NOMO-1 treated with dmso at 0.1 percent for 144 hours (cell line): ENCODE results near the gene EXOC2.
"Not testable (repeated sequence)": the region's sequence is repeated elsewhere in the genome, so short reads cannot be mapped to it uniquely, and the experiment has no call there.

Experiments used
- DNase-seq: peaks from one replicate; lab custom pipeline; 2025; ENCODE audit not compliant: unreplicated experiment; lab: John Stamatoyannopoulos, UW

EXOC2 gene

DNA sequence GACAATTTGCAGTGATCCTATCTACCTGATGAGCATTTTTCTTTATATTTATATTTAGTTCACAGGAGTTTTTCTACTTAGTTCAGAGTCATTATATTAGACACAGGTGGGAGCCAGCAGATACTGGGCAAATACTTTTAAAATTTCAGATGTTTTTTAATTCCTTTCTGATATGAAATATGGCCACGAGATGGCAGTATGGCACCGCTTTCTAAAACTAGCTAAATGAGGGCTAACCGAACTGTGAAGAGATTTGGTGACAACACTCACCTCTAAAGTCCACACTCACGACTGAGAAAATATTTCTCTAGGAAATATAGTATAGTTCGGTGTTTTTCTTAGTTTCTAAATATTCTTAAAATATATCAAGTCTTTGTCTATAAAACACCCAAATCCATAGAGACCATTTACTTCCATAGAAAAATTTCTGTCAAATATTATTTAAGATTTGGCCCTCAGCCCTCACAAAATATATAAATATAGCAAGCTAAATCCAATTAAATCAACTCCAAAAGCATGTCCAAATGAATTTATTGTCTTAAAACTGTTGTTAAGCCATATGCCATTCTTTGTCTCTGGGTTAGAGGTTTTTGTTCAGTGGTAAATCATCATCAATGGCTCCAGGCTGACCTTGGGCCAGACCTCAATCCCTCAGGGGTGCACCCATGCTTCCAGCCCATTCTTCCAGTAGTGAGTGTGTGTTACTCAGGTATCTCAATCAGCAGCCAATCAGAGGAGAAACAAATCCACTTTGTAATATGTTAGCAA lies 99.6 kb downstream of the EXOC2 start:
- peak; percentile 5 for DNase-seq

DNA sequence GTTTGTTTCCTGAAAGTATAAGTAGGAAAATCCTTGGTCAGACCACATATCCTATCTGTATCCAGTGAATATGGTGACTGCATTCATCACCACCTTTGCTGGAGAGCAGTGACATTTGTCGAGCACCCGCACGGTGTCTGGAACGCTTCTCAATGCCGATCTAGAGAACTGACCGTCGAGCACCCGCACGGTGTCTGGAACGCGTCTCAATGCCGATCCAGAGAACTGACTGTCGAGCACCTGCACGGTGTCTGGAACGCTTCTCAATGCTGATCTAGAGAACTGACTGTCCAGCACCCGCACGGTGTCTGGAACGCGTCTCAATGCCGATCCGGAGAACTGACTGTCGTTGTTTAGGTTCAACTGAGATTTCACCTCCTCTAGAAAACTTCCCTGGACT lies 103.8 kb downstream of the EXOC2 start:
- no peak for DNase-seq

DNA sequence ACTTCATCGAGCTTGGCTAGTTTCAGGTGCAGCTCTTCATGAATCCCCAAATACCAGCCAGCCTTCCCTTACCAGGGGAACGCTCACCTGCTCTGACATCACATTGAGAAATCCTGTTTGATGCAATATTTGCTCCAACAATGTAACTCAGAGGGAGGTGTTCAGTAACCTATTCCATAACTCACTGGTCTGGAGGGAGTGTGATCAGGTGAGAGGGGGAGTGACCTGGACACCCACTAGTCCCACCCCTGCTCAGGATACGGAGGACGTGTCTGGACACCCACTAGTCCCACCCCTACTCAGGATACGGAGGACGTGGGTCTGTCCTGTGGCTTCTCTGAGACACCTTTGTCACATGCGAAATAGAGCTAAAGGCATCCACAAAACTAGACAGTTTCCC lies 106.4 kb downstream of the EXOC2 start:
- DNase-seq = no peak

DNA sequence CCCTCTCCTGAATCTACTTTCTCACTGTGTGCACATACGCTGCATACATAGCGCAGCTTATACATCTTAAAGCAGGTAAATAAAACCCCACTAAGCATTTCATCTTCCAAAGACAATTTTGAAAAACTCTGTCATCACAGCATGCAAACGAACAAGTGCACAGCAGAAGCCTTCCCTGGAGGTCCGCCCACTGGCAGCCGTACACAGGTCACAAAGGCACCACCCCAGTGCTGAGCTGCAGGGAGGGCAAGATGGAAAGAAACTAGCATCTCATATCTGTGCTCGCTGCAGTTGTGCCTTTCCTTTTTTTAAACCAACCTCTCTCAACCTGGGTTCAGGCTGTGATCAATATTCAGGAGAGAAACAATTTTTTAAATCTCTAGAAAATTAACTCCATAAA lies 109.3 kb downstream of the EXOC2 start:
- no peak for DNase-seq

DNA sequence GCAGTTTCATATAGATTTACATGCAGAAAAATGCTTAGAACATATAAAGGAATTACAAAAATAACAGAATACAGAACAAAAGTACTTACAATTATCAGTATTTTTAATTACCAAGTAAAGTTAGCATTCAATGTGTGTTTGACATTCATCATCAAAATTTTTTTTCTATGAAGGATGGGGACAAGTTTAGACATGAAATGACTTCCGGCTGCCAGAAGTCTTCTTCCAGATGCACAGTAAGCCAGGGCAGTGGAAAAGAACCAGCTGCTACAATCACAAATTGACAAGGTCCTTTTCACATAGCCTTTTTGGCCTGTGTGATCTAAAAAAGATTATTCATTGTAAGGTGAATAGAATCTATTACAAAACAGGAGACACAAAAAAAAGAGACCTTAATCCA lies 109.8 kb downstream of the EXOC2 start:
- no peak for DNase-seq

DNA sequence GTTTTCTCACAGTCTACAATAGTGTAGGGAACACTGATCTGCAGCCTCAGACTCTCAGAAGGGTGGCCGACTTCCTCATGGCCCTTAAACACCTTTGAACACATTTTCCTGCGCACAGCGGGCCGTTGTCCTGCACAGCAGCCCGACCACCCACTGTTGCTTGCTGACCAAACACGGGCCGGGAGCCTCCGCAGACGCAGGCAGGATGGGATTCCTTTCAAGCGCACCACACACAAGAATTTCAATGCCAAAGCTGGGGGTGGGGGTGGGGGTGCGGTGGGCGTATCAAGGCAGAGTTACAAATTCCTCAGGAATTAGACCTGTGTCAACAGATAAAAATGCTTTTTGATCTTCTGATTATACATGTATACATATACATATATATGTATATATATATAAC lies 110.6 kb downstream of the EXOC2 start:
- no peak for DNase-seq

DNA sequence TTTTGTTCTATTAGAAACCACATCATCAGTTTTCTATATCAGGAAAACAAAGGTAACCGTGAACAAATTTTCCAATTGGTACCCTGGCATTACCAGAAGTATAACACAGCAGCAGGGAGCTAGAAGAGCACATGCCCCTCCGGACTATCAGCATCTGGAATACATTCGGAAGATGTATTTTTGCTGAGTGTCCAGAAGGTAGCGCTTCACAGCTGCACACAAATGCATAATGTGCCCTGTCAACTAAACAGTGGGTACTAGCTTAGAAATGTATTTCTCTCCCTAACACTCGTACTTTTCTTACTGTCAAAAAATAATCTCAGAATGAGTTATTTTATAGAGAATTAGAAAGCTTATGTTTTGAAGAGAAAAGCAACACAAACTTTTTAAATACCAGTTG lies 113.6 kb downstream of the EXOC2 start:
- no peak for DNase-seq

DNA sequence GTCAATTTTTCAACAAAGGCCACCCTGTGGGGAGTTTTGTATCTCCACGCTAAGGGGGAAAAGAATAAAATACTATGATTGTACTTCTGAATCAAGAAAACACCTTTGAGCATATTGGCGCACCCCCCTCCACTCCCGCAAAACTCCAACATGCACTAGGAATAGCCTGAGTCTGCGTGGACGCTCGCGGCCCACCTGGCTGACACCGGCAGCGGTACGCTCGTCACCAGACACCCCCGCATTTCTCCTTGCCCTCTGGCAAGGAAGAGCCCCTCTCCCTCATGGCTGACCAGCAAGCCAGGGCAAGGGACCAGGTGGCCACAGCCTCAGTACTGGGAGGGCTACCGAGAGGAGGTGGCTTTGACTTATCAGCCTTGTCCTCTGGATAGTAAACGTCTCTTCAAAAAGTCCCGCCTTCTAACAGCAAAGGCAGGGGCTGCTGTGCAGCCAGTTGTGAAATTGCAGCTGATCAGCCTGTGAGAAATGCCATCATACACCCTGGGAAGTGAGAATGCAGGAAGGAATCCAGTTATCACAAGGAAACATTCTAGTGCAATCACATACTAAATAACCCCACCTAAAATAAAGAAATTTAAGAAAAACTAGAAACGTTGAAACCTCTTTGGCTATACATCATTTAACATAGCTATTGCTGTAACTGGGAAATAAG lies 120.2 kb downstream of the EXOC2 start:
- DNase-seq = no peak

DNA sequence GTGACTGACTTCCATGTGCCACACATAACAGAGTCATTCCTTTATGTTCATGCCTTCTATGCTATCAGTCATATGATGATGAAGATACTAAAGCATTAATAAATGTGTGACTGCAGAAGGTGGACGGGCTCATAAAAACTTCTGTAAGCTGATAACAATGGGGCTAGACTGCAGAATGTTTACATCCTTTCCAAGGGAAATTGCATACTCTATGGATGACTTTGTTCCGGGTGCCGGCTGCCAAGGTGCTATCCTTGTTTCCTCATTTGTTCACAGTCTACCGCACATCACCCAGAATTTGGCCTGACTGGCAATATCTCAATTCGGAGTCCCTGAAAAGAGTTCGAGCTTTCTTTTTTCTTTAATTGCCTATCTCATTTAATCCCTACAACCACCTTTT lies 121.0 kb downstream of the EXOC2 start:
- no peak for DNase-seq

DNA sequence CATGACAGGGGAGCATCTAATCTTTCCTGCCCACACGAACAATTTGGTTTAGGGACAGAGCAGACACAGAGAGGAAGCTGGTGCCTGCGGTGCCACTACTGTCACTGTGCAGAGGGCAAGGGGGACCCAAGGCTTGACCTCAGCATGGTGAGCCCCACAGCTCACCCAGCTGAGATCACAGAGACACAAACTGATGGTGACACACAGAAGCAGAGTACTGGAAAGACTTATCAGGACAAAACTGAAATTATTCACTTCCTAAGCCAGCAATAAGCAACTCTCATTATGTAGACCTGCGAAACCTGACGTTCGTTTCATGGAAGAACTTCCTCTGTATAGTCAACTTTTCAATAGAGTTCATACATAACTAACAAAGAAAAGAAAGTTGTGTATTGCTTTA lies 122.1 kb downstream of the EXOC2 start:
- DNase-seq = no peak

DNA sequence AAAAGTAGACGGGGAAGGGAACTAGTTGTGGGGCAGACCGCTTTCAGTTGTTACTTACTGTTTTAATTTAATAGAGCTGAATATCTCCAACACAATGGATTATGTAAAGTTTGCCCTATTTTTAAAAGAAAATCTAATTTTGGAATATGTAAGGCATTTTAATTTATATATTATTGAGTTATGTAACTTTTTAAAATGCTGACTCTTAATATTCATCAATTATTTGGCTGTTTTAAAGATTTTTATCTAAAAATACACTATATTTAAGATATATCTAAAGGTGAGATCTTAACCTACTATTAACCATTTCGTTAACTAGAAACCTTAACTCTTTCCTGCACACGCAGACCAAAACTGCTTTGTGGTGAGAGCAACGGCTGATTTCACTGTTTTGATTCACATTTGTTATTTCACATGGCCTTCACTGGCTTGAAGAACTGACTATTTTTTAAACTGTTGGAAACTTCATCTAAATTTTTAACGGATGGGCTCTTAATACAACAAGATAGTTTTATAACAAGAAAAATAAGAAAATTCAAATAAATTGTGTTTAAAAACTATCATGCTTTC lies 123.9 kb downstream of the EXOC2 start:
- no peak for DNase-seq

DNA sequence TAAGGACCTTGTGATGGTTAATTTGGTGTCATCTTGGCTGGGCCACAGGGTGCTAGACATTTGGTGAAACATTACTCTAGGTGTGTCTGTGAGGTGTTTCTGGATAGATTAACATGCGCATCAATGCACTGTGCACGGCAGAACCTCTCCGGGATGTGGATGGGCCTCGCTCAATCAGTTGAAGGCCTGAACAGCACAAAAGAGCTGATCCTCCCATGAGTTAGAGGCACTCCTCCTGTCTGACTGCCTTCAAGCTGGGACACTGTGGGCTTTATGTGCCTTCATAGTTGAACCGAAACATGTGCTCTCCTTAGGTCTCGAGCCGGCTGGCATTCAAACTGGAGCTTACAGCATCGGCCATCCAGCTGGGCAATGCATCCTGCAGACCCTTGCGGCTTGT lies 124.9 kb downstream of the EXOC2 start:
- DNase-seq = no peak

DNA sequence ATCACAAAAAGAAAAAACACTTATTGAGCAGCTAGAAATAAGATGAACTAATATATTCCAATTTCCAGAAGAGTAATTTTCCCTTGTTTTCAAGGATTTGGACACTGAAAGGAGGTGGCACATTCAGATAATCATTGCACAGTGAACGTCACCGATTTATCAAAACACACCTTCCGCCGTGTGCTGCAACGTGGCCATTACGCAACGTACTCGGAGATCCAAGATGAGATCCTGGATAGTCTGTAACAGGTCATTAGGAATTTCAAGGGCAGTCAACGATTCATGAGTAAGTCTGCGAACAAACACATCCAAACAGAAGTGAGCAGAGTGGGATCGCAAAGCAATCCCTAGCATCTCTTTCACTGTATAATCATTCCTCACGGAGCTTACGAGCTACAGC lies 129.1 kb downstream of the EXOC2 start:
- DNase-seq = no peak

DNA sequence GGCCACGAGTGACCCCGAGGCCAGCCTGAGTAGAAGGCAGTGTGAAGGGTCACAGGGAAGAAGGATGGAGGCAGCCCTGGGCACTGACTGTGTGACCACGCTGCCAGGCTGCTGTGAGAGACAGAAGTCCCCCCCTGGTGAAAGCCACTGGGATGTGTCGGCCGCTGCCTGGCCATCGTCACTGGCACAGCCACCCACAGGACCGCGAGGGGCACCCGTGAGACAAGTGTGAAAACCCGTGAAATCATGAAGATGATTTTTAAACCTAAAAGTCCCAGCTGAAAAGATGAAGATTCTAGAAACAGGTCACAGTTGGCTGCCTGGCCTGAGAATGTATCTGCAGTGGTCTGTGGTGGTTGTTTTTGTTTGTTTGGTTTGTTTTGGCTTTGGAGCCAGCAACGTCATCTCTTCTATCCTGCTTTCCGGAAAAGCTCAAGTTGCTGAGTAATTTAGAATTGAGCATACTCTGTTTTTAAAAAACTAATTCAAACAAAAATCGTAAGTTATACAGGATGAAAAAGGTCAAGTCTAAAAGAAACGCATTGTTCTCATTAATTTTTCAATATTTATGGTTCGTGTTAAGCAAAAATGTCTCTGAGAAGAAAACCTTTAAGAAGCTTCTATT lies 130.8 kb downstream of the EXOC2 start:
- DNase-seq = no peak

DNA sequence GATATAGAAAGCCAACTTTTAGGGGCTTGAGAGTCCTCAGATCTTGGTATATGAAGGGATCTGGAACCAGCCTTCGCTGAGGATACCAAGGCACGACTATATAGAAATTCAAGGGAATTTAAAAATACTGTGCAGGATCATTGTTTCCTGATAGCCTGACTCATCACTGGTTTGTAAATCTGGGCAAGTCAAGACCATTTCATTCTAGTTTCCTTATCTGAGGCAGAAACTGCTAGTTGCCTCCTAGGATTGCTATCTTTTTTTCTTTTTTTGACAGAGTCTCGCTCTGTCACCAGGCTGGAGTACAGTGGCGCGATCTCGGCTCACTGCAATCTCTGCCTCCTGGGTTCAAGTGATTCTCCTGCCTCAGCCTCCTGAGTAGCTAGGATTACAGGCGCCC lies 131.6 kb downstream of the EXOC2 start:
- not testable (repeated sequence) for DNase-seq

DNA sequence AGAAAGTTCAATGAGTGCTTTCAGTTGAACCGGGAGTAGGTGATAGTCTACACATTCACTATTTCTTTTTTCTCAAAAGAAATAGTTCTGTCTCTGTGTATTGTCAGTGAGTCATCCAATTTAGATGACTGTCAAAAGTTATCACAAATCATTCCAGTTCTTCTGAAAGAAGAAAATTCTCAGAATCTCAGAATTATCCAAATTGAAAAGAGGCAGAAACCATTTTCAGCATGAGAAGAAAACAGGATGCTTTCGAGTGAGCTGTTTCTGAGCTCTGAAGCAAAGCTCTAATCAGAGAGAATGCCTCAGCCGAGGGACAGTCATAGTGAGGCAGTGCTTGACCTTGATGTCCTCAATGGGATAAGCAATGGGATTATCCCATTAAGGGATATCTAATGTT lies 134.0 kb downstream of the EXOC2 start:
- no peak for DNase-seq

DNA sequence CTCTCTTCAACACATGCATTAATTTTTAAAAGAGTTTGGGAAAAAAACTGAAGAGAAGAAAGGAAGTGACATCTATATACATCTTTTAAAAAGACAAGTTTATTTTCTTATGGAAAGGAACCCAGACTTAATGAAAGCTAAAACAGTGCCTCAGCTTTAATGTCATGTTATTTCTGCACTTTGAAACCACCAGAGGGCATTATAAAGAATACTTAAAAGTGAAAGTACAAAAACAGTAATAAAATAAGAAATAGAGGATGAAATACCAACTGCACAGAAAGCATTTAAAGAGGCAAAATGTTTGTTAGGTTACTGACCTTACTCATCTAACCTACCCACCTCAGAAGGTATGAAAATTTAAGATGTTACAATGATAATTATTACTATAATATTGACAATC lies 134.8 kb downstream of the EXOC2 start:
- DNase-seq = no peak

DNA sequence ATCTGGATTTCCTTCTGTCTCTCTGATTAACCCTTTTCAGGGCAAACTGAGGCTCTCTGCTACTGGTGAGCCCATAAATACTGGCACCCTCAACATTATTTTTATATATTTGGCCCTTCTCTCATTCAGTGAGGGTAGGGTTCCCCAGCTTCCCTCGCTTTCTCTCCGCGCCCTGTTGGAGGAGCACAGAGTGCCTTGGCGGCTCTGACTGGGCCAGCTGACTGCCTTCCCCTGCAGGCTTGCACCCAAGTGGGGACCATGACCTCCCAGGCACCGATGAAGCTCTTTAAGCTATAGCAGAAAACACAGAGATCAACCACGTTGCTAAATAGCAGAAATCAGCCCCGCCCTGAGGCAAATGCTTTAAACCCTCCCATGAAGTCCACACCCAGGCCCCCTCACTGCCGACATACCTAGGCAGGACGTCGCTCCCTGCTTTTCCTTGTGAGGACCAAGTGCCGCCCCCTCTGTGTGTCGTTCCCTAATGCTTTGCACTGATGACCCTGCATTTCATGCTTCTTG lies 141.0 kb downstream of the EXOC2 start:
- no peak for DNase-seq

DNA sequence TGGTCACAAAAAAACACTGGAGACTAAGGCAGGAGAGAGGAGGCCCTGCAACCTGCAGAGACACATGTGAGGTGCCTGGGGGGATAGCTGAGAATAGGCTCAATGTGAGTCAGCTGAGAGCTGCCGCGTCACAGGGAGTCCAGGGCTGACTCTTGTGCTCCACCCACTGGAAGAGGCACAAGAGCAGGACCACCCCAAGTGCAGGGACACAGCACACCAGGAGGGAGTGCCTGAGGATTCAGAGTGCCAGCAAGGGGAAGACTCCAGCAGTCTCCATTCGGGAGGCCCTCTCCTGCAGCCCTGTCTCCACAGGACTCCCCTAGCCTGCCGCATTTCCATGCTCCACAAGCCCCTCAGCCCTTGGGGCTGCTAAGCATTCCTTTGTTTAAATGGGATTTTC lies 141.5 kb downstream of the EXOC2 start:
- no peak for DNase-seq

DNA sequence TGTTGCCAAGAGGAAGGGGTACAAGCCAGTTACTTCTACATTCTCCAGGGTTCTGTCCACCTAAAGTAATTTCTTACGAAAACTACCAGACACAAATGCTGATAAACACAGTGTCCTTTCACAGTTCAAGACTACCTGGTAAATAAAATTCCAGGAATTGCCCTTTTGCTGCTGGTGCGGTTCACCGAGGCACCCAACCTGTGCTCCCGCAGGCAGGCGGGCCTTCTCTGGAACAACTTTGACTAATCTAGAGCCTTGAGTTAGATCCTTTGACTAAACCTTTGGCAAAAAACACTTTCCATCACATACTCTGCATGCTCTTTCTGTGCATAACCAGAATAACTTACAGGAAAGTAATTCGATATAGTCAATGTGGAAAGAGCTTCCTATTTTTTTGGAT lies 143.0 kb downstream of the EXOC2 start:
- no peak for DNase-seq

DNA sequence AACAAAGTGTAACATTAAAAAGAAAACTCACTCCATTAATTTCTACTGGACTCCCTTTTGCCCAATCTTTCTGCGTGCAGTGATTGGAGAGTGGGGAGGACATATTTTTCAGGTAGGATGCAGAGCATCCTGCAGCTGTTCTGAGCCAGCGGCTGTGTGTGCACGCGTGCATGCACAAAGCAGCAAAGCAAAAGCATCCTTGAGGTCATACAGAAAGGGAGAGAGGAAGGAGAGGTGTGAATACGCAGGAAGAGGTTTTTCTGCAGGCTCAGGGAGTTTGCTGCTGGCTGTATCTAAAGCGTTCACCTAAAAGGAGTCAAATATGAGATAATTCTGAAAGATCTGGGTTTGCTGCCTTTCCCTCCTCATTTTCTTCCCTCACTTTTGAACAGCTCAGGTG lies 144.4 kb downstream of the EXOC2 start:
- no peak for DNase-seq

DNA sequence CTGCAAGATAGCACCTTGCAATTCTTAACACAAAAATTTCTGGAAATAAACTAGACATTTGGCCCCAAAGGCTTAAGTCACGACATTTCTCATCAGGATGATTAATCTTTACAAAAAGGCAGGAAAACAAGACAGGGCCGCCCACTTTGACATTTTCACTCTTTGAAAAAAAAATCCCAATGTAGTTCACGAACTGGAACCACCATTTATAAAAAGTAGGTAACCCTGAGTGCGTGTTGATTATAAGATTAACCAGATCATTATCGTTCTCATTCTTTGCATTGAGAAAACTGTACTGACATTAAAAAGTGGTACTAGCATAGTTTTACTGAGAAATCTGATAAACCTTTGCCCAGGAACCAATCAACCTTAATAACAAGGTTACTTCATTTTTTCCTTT lies 144.8 kb downstream of the EXOC2 start:
- DNase-seq = no peak
